Measurements from ENCODE around the gene CSNK2B.

CSNK2B gene

DNA sequence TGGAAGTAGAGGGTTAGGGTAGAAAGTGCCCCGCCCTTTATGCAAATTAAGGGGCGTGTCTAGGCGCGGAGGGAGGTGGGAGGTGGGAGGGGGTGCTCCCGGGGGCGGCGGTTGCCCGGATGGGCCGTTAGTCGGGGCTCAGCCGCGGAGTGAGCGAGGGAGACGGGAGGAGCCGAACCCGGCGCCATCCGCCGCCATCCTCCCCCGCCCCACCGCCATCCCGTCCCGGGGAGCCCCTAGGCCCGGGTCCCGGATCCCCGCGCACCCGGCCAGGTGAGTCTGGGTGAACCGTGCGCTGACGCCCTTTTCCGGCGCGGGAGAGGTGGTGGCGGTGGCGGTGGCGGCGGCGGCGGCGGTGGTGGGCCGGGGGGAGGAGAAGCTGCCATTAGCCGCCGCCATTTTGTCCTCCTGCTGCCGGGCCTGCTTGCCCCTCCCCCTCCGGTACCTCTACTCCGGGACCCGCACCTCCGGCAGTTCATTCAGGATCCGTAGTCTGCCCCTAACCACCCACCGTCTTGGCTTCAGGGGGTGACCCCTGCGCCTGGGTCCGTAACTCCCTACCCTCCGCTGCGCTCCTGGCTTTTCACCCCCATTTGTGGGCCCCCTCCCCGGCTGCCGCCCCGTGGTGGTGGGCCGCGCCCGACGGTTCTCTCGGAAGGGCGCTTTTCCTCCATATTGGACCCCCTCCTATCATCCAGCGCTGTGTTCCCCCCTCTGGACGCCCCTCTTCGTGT lies 45.1 kb upstream of the CSNK2B start, which contains the start of gene PRRC2A (continued):
- peak; percentile 29; the same call in 1 of the 2 replicates for TF ChIP-seq ZFHX2 (tag by site-specific recombination; conservative IDR thresholded peaks at IDR 0.05)
- no peak for TF ChIP-seq ZNF112 (tag by site-specific recombination; IDR thresholded peaks at IDR 0.05)
- no peak; the same call in 1 of the 2 replicates for TF ChIP-seq ZNF335 (tag by site-specific recombination; conservative IDR thresholded peaks at IDR 0.05)
- no peak for TF ChIP-seq ZFP41 (tag by site-specific recombination; IDR thresholded peaks at IDR 0.05; ENCODE audit: borderline replicate concordance)
- TF ChIP-seq, protein P1, sequence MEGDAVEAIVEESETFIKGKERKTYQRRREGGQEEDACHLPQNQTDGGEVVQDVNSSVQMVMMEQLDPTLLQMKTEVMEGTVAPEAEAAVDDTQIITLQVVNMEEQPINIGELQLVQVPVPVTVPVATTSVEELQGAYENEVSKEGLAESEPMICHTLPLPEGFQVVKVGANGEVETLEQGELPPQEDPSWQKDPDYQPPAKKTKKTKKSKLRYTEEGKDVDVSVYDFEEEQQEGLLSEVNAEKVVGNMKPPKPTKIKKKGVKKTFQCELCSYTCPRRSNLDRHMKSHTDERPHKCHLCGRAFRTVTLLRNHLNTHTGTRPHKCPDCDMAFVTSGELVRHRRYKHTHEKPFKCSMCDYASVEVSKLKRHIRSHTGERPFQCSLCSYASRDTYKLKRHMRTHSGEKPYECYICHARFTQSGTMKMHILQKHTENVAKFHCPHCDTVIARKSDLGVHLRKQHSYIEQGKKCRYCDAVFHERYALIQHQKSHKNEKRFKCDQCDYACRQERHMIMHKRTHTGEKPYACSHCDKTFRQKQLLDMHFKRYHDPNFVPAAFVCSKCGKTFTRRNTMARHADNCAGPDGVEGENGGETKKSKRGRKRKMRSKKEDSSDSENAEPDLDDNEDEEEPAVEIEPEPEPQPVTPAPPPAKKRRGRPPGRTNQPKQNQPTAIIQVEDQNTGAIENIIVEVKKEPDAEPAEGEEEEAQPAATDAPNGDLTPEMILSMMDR (tag by site-specific recombination; IDR thresholded peaks at IDR 0.05): peak; percentile 54; the same call in 1 of the 2 replicates
- peak; percentile 31; the same call in 1 of the 2 replicates for TF ChIP-seq OVOL3 (tag by site-specific recombination; IDR thresholded peaks at IDR 0.05)
- TF ChIP-seq, protein P2, sequence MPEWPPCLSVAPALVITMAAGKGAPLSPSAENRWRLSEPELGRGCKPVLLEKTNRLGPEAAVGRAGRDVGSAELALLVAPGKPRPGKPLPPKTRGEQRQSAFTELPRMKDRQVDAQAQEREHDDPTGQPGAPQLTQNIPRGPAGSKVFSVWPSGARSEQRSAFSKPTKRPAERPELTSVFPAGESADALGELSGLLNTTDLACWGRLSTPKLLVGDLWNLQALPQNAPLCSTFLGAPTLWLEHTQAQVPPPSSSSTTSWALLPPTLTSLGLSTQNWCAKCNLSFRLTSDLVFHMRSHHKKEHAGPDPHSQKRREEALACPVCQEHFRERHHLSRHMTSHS (tag by site-specific recombination; IDR thresholded peaks at IDR 0.05): peak; percentile 51; the same call in 1 of the 2 replicates
- no peak for TF ChIP-seq ZNF184 (tag by site-specific recombination; IDR thresholded peaks at IDR 0.05)
- TF ChIP-seq, protein P3, sequence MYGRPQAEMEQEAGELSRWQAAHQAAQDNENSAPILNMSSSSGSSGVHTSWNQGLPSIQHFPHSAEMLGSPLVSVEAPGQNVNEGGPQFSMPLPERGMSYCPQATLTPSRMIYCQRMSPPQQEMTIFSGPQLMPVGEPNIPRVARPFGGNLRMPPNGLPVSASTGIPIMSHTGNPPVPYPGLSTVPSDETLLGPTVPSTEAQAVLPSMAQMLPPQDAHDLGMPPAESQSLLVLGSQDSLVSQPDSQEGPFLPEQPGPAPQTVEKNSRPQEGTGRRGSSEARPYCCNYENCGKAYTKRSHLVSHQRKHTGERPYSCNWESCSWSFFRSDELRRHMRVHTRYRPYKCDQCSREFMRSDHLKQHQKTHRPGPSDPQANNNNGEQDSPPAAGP (tag by site-specific recombination; IDR thresholded peaks at IDR 0.05): peak; percentile 96
- 0 out of 2 replicates have a peak, but pooled peaks have one; percentile 61 for TF ChIP-seq ZNF24 (tag by site-specific recombination; IDR thresholded peaks at IDR 0.05)
- TF ChIP-seq ZNF394 (tag by site-specific recombination; IDR thresholded peaks at IDR 0.05; ENCODE audit: borderline replicate concordance): peak; percentile 81; the same call in 1 of the 2 replicates
- TF ChIP-seq ZNF23 (tag by site-specific recombination; IDR thresholded peaks at IDR 0.05; ENCODE audit: borderline replicate concordance): no peak
- TF ChIP-seq, protein P4, sequence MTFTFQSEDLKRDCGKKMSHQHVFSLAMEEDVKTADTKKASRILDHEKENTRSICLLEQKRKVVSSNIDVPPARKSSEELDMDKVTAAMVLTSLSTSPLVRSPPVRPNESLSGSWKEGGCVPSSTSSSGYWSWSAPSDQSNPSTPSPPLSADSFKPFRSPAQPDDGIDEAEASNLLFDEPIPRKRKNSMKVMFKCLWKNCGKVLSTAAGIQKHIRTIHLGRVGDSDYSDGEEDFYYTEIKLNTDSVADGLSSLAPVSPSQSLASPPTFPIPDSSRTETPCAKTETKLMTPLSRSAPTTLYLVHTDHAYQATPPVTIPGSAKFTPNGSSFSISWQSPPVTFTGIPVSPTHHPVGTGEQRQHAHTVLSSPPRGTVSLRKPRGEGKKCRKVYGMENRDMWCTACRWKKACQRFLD (tag by site-specific recombination; IDR thresholded peaks at IDR 0.05): no peak
- TF ChIP-seq FEZF1 (tag by site-specific recombination; IDR thresholded peaks at IDR 0.05): peak; percentile 34; the same call in 1 of the 2 replicates
- TF ChIP-seq ZNF585B (tag by site-specific recombination; IDR thresholded peaks at IDR 0.05): peak; percentile 74
- TF ChIP-seq, protein P5, sequence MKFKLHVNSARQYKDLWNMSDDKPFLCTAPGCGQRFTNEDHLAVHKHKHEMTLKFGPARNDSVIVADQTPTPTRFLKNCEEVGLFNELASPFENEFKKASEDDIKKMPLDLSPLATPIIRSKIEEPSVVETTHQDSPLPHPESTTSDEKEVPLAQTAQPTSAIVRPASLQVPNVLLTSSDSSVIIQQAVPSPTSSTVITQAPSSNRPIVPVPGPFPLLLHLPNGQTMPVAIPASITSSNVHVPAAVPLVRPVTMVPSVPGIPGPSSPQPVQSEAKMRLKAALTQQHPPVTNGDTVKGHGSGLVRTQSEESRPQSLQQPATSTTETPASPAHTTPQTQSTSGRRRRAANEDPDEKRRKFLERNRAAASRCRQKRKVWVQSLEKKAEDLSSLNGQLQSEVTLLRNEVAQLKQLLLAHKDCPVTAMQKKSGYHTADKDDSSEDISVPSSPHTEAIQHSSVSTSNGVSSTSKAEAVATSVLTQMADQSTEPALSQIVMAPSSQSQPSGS (tag by site-specific recombination; IDR thresholded peaks at IDR 0.05; ENCODE audit: low read depth): no peak
- TF ChIP-seq ZNF501 (tag by site-specific recombination; IDR thresholded peaks at IDR 0.05): peak; percentile 81
- peak; percentile 5; the same call in 1 of the 2 replicates for TF ChIP-seq SP2 (tag by site-specific recombination; IDR thresholded peaks at IDR 0.05)
- TF ChIP-seq ZNF837 (tag by site-specific recombination; IDR thresholded peaks at IDR 0.05): no peak
- TF ChIP-seq, protein P6, sequence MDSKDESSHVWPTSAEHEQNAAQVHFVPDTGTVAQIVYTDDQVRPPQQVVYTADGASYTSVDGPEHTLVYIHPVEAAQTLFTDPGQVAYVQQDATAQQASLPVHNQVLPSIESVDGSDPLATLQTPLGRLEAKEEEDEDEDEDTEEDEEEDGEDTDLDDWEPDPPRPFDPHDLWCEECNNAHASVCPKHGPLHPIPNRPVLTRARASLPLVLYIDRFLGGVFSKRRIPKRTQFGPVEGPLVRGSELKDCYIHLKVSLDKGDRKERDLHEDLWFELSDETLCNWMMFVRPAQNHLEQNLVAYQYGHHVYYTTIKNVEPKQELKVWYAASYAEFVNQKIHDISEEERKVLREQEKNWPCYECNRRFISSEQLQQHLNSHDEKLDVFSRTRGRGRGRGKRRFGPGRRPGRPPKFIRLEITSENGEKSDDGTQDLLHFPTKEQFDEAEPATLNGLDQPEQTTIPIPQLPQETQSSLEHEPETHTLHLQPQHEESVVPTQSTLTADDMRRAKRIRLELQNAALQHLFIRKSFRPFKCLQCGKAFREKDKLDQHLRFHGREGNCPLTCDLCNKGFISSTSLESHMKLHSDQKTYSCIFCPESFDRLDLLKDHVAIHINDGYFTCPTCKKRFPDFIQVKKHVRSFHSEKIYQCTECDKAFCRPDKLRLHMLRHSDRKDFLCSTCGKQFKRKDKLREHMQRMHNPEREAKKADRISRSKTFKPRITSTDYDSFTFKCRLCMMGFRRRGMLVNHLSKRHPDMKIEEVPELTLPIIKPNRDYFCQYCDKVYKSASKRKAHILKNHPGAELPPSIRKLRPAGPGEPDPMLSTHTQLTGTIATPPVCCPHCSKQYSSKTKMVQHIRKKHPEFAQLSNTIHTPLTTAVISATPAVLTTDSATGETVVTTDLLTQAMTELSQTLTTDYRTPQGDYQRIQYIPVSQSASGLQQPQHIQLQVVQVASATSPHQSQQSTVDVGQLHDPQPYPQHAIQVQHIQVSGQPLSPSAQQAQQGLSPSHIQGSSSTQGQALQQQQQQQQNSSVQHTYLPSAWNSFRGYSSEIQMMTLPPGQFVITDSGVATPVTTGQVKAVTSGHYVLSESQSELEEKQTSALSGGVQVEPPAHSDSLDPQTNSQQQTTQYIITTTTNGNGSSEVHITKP (tag by site-specific recombination; IDR thresholded peaks at IDR 0.05): no peak
- TF ChIP-seq ZNF654 (tag by site-specific recombination; IDR thresholded peaks at IDR 0.05; ENCODE audit: low read depth): no peak
- TF ChIP-seq ZNF658 (tag by site-specific recombination; IDR thresholded peaks at IDR 0.05): no peak
- TF ChIP-seq ZNF76 (tag by site-specific recombination; IDR thresholded peaks at IDR 0.05; ENCODE audit: borderline replicate concordance, low read depth): peak; percentile 64; the same call in 1 of the 2 replicates
- no peak for TF ChIP-seq ZNF138 (tag by site-specific recombination; IDR thresholded peaks at IDR 0.05; ENCODE audit: borderline replicate concordance)
- TF ChIP-seq, protein P7, sequence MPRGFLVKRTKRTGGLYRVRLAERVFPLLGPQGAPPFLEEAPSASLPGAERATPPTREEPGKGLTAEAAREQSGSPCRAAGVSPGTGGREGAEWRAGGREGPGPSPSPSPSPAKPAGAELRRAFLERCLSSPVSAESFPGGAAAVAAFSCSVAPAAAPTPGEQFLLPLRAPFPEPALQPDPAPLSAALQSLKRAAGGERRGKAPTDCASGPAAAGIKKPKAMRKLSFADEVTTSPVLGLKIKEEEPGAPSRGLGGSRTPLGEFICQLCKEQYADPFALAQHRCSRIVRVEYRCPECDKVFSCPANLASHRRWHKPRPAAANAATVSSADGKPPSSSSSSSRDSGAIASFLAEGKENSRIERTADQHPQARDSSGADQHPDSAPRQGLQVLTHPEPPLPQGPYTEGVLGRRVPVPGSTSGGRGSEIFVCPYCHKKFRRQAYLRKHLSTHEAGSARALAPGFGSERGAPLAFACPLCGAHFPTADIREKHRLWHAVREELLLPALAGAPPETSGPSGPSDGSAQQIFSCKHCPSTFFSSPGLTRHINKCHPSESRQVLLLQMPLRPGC (tag by site-specific recombination; IDR thresholded peaks at IDR 0.05): peak; percentile 79; the same call in 1 of the 2 replicates
- TF ChIP-seq ZNF221 (tag by site-specific recombination; IDR thresholded peaks at IDR 0.05; ENCODE audit: borderline replicate concordance): no peak
- no peak for TF ChIP-seq ZNF354C (tag by site-specific recombination; IDR thresholded peaks at IDR 0.05; ENCODE audit: borderline replicate concordance, low read depth)
